ENCODE measurements around the gene KCTD8. TPM values are rescaled to one million over a fixed set of nuclear protein-coding genes. Genes with fewer than 3 reads are reported as not detected.

KCTD8 gene
- total and polyA plus RNA-seq, 2 donors (not counting 3 experiments of a cell fraction or from before 2014, with no cell fraction given), result 0.36 to 0.80 TPM

DNA sequence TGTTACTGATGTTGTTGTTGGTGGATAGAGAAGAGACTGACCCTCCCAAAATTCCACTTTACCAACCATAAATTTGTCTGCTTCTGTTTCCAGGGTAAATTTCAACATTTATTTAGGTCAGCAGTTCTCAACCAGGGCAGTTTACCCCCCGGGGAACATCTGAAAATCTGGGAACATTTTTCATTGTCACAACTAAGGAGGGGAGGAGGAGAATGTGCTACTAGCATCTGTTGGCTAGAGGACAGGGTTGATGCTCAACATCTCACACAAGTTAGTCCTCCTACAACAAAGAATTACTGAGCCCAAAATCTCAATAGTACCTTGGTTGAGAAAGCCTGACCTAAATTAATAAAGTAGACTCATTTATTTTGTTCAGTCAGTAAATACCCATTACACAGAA is 25.7 kb downstream of the KCTD8 start:
- no peak overlapping the region for H3K4me2 ChIP-seq (ENCODE audit: insufficient read depth, low read length)
- no peak overlapping the region for H3K4me3 ChIP-seq (replicated peaks in 1 of 3; ENCODE audit: insufficient read depth in 1 of 3, low read depth in 1 of 3, low read length in 3 of 3)
- H3K27me3 ChIP-seq (ENCODE audit: control insufficient read depth in 2 of 2, insufficient read depth in 2 of 2, low read length in 2 of 2), result no peaks in the 10 kb centered on the region
- H3K9me3 ChIP-seq (replicated peaks; ENCODE audit: control insufficient read depth, insufficient read depth, low read length), result no peaks in the 10 kb centered on the region
- H3K4me1 ChIP-seq (ENCODE audit: control insufficient read depth, extremely low read depth, insufficient read depth, low read length), result no peaks in the 10 kb centered on the region
- no peak overlapping the region for H2AFZ ChIP-seq (ENCODE audit: low read depth, low read length)
- H3K79me2 ChIP-seq (ENCODE audit: control insufficient read depth, insufficient read depth, low read length), result no peaks in the 10 kb centered on the region
- no TSS peak for BruUV-seq (replicated peaks)
- no peaks in the 10 kb centered on the region for H3K36me3 ChIP-seq (ENCODE audit: control insufficient read depth in 2 of 2, extremely low read depth in 1 of 2, insufficient read depth in 2 of 2, low read length in 2 of 2)
- H3K9me1 ChIP-seq (replicated peaks; ENCODE audit: control insufficient read depth, extremely low read depth, insufficient read depth, low read length), result no peaks in the 10 kb centered on the region
- no peaks in the 10 kb centered on the region for H4K20me1 ChIP-seq (replicated peaks; ENCODE audit: control insufficient read depth, extremely low read depth, insufficient read depth, low read length)
- CTCF ChIA-PET, result interaction anchor here (1.2 to 2.3 kb wide), 3 partner anchors 640 to 1291 kb away, joined by 4 to 14 read pairs (median 12); no protein-coding TSS in a partner anchor
- POLR2A ChIA-PET, result no interaction called here
- intact Hi-C loops (cut with micrococcal nuclease), result no loop called here
- DNase-seq (ENCODE audit: low read depth, low spot score) (no peak), FAIRE-seq (no peak)
- no peak overlapping the region for H3K9ac ChIP-seq (replicated peaks; ENCODE audit: extremely low read depth, insufficient read depth, low read length)
- TF ChIP-seq MYC (IDR thresholded peaks at IDR 0.05; ENCODE audit: low read depth, low read length) (no peak), POLR2A (IDR thresholded peaks at IDR 0.05; ENCODE audit: low read depth, low read length) (no peak), GATA2 (IDR thresholded peaks at IDR 0.05; ENCODE audit: insufficient read depth, insufficient read length, low read depth, low read length) (no peak), POLR2AphosphoS5 (IDR thresholded peaks at IDR 0.05; ENCODE audit: insufficient read depth, low read depth, low read length) (no peak), JUN (IDR thresholded peaks at IDR 0.05; ENCODE audit: borderline replicate concordance, insufficient read depth, insufficient read length, low read depth) (no peak), FOS (IDR thresholded peaks at IDR 0.05; ENCODE audit: borderline replicate concordance, insufficient read depth, low read length) (no peak), EZH2 (IDR thresholded peaks at IDR 0.05; ENCODE audit: borderline replicate concordance, low read depth, low read length, severe bottlenecking) (no peak)
- TF ChIP-seq, protein P1, sequence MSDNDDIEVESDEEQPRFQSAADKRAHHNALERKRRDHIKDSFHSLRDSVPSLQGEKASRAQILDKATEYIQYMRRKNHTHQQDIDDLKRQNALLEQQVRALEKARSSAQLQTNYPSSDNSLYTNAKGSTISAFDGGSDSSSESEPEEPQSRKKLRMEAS (IDR thresholded peaks at IDR 0.05; ENCODE audit: insufficient read depth, insufficient read length), result no peak
- TF ChIP-seq, protein P2, sequence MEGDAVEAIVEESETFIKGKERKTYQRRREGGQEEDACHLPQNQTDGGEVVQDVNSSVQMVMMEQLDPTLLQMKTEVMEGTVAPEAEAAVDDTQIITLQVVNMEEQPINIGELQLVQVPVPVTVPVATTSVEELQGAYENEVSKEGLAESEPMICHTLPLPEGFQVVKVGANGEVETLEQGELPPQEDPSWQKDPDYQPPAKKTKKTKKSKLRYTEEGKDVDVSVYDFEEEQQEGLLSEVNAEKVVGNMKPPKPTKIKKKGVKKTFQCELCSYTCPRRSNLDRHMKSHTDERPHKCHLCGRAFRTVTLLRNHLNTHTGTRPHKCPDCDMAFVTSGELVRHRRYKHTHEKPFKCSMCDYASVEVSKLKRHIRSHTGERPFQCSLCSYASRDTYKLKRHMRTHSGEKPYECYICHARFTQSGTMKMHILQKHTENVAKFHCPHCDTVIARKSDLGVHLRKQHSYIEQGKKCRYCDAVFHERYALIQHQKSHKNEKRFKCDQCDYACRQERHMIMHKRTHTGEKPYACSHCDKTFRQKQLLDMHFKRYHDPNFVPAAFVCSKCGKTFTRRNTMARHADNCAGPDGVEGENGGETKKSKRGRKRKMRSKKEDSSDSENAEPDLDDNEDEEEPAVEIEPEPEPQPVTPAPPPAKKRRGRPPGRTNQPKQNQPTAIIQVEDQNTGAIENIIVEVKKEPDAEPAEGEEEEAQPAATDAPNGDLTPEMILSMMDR (IDR thresholded peaks at IDR 0.05; ENCODE audit: extremely low read depth in 1 of 2, insufficient read depth in 1 of 2, low read depth in 1 of 2, low read length in 2 of 2), result no peak
- dilution Hi-C loops (cut with MboI; ENCODE audit: extremely low pct_ligation_motif_present, low sequenced_read_pairs), result no loop called here
- H3K27ac ChIP-seq (ENCODE audit: insufficient read depth, low read depth, low read length), result no peak overlapping the region
